ENCODE measurements around the gene IGSF21. TPM values are rescaled to one million over a fixed set of nuclear protein-coding genes. Genes with fewer than 3 reads are reported as not detected.

Gene IGSF21
- total and polyA plus RNA-seq, 4 donors: 0.31 to 1.5 (median 0.88) TPM

DNA sequence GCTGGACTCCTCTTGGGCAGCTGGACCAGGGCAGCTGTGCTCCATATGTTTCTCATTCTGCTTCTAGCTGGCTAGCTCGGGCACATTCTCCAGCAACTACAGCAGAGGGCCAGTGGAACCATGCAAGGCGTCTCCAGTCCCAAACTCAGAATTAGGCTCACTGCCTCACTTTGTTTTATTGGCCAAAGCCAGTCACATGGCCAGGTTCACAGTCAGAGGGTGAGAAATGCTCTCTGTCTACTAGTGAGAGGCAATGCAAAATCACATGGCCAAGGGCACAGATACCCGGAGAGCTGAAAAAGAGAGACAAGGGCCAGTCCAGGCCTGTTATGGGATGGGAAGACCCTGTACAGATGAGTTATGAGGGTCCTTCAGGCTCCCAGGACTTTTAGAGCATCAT, 294.3 kb downstream of the IGSF21 start:
- H3K4me3 ChIP-seq (ENCODE audit: low read depth in 1 of 3, low read length in 3 of 3): no peak overlapping the region
- TF ChIP-seq RAD21 (IDR thresholded peaks at IDR 0.05) (no peak), TAF1 (conservative IDR thresholded peaks at IDR 0.05) (no peak)
- H3K27ac ChIP-seq (ENCODE audit: low read depth in 1 of 2, low read length in 2 of 2): no peak overlapping the region
- H3K4me1 ChIP-seq (ENCODE audit: control insufficient read depth in 4 of 4, insufficient read depth in 4 of 4, low read length in 3 of 4): no peaks in the 10 kb centered on the region
- no peaks in the 10 kb centered on the region for H3K36me3 ChIP-seq (ENCODE audit: control insufficient read depth in 4 of 4, insufficient read depth in 3 of 4, low read depth in 1 of 4, low read length in 3 of 4)
- DNase-seq (ENCODE audit: low spot score): no peak
- H3K27me3 ChIP-seq (ENCODE audit: control insufficient read depth in 4 of 4, insufficient read depth in 4 of 4, low read length in 3 of 4): peaks cover 0 to 3% (median 0%) of the 10 kb centered on the region in 4 donors
- 87% methylated on average over 3 of the region's 3 CpGs for WGBS
- no peak overlapping the region for H3K9ac ChIP-seq (ENCODE audit: low read depth in 1 of 2, low read length in 2 of 2)
- no peaks in the 10 kb centered on the region for H3K9me3 ChIP-seq (ENCODE audit: control insufficient read depth in 4 of 4, low read length in 3 of 4)

DNA sequence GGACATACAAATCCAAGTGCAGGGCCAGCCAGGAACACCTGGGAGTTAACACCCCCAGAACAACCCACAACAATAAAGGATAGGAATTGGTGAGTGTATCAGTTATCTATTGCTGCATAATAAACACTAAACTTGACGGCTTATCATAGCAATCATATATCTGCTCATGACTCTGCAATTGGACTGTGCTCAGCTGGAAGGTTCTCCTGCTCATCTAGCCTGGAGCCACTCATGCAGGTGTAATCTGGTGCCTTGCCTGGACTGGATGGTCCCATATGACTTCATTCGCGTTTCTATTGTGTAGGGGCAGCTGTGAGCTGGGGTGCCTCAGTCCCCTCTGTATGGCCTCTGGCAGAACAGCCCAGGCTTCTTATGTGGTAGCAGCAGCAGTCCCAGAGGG, 296.9 kb downstream of the IGSF21 start:
- H3K4me3 ChIP-seq (ENCODE audit: low read depth in 1 of 3, low read length in 3 of 3): no peak overlapping the region
- DNase-seq (ENCODE audit: low spot score): no peak
- no peaks in the 10 kb centered on the region for H3K9me3 ChIP-seq (ENCODE audit: control insufficient read depth in 4 of 4, low read length in 3 of 4)
- H3K36me3 ChIP-seq (ENCODE audit: control insufficient read depth in 4 of 4, insufficient read depth in 3 of 4, low read depth in 1 of 4, low read length in 3 of 4): no peaks in the 10 kb centered on the region
- peaks cover 0 to 4% (median 0%) of the 10 kb centered on the region in 4 donors for H3K27me3 ChIP-seq (ENCODE audit: control insufficient read depth in 4 of 4, insufficient read depth in 4 of 4, low read length in 3 of 4)
- TF ChIP-seq RAD21 (IDR thresholded peaks at IDR 0.05) (no peak), SP1 (IDR thresholded peaks at IDR 0.05) (no peak), RXRA (IDR thresholded peaks at IDR 0.05) (no peak), EGR1 (IDR thresholded peaks at IDR 0.05; ENCODE audit: low read depth in 2 of 2) (no peak), FOXA2 (IDR thresholded peaks at IDR 0.05) (no peak), NR2F2 (IDR thresholded peaks at IDR 0.05) (no peak), HNF4A (conservative IDR thresholded peaks at IDR 0.05) (no peak)
- TF ChIP-seq, protein P1, sequence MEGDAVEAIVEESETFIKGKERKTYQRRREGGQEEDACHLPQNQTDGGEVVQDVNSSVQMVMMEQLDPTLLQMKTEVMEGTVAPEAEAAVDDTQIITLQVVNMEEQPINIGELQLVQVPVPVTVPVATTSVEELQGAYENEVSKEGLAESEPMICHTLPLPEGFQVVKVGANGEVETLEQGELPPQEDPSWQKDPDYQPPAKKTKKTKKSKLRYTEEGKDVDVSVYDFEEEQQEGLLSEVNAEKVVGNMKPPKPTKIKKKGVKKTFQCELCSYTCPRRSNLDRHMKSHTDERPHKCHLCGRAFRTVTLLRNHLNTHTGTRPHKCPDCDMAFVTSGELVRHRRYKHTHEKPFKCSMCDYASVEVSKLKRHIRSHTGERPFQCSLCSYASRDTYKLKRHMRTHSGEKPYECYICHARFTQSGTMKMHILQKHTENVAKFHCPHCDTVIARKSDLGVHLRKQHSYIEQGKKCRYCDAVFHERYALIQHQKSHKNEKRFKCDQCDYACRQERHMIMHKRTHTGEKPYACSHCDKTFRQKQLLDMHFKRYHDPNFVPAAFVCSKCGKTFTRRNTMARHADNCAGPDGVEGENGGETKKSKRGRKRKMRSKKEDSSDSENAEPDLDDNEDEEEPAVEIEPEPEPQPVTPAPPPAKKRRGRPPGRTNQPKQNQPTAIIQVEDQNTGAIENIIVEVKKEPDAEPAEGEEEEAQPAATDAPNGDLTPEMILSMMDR (IDR thresholded peaks at IDR 0.05; ENCODE audit: low read depth, low read length, missing input control): no peak
- TF ChIP-seq, protein P2, sequence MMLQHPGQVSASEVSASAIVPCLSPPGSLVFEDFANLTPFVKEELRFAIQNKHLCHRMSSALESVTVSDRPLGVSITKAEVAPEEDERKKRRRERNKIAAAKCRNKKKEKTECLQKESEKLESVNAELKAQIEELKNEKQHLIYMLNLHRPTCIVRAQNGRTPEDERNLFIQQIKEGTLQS (IDR thresholded peaks at IDR 0.05): no peak
- TF ChIP-seq, protein P3, sequence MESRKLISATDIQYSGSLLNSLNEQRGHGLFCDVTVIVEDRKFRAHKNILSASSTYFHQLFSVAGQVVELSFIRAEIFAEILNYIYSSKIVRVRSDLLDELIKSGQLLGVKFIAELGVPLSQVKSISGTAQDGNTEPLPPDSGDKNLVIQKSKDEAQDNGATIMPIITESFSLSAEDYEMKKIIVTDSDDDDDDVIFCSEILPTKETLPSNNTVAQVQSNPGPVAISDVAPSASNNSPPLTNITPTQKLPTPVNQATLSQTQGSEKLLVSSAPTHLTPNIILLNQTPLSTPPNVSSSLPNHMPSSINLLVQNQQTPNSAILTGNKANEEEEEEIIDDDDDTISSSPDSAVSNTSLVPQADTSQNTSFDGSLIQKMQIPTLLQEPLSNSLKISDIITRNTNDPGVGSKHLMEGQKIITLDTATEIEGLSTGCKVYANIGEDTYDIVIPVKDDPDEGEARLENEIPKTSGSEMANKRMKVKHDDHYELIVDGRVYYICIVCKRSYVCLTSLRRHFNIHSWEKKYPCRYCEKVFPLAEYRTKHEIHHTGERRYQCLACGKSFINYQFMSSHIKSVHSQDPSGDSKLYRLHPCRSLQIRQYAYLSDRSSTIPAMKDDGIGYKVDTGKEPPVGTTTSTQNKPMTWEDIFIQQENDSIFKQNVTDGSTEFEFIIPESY (IDR thresholded peaks at IDR 0.05): no peak
- TF ChIP-seq, protein P4, sequence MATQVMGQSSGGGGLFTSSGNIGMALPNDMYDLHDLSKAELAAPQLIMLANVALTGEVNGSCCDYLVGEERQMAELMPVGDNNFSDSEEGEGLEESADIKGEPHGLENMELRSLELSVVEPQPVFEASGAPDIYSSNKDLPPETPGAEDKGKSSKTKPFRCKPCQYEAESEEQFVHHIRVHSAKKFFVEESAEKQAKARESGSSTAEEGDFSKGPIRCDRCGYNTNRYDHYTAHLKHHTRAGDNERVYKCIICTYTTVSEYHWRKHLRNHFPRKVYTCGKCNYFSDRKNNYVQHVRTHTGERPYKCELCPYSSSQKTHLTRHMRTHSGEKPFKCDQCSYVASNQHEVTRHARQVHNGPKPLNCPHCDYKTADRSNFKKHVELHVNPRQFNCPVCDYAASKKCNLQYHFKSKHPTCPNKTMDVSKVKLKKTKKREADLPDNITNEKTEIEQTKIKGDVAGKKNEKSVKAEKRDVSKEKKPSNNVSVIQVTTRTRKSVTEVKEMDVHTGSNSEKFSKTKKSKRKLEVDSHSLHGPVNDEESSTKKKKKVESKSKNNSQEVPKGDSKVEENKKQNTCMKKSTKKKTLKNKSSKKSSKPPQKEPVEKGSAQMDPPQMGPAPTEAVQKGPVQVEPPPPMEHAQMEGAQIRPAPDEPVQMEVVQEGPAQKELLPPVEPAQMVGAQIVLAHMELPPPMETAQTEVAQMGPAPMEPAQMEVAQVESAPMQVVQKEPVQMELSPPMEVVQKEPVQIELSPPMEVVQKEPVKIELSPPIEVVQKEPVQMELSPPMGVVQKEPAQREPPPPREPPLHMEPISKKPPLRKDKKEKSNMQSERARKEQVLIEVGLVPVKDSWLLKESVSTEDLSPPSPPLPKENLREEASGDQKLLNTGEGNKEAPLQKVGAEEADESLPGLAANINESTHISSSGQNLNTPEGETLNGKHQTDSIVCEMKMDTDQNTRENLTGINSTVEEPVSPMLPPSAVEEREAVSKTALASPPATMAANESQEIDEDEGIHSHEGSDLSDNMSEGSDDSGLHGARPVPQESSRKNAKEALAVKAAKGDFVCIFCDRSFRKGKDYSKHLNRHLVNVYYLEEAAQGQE (IDR thresholded peaks at IDR 0.05): no peak
- no peak overlapping the region for H3K9ac ChIP-seq (ENCODE audit: low read depth in 1 of 2, low read length in 2 of 2)
- H3K4me1 ChIP-seq (ENCODE audit: control insufficient read depth in 4 of 4, insufficient read depth in 4 of 4, low read length in 3 of 4): no peaks in the 10 kb centered on the region
- WGBS: 54% methylated on average over 3 of the region's 3 CpGs
- no peak overlapping the region for H3K27ac ChIP-seq (ENCODE audit: low read depth in 1 of 2, low read length in 2 of 2)

Measured in liver (tissue), 9 donors.